Endothelial cell (in vitro differentiated cells): ENCODE data around the gene UFD1. TPM values are rescaled to one million over a fixed set of nuclear protein-coding genes. Genes with fewer than 3 reads are reported as not detected.

ENCODE experiments used
- DNase-seq: peaks from one replicate; pipeline ENCODE4 v3.0.0; 2021; ENCODE audit warnings: low spot score
- H3K27ac Mint-ChIP-seq: one replicate; pipeline ENCODE4 v1.8.0; 2021; ENCODE audit warnings: mixed read lengths, inconsistent platforms; ENCODE audit not compliant: unreplicated experiment
- H3K27me3 Mint-ChIP-seq: one replicate; pipeline ENCODE4 v1.8.0; 2021; ENCODE audit warnings: mild to moderate bottlenecking, moderate library complexity, mixed read lengths, inconsistent platforms; ENCODE audit not compliant: unreplicated experiment
- H3K36me3 Mint-ChIP-seq: one replicate; pipeline ENCODE4 v1.8.0; 2021; ENCODE audit warnings: mild to moderate bottlenecking, low read depth, mixed read lengths, inconsistent platforms; ENCODE audit not compliant: unreplicated experiment
- H3K4me1 Mint-ChIP-seq: one replicate; pipeline ENCODE4 v1.8.0; 2021; ENCODE audit warnings: mild to moderate bottlenecking, mixed read lengths, inconsistent platforms; ENCODE audit not compliant: unreplicated experiment
- H3K4me3 Mint-ChIP-seq: one replicate; pipeline ENCODE4 v1.8.0; 2021; ENCODE audit warnings: mild to moderate bottlenecking, mixed read lengths, inconsistent platforms; ENCODE audit not compliant: unreplicated experiment
- H3K9me3 Mint-ChIP-seq: one replicate; pipeline ENCODE4 v1.8.0; 2021; ENCODE audit warnings: mixed read lengths, inconsistent platforms; ENCODE audit not compliant: unreplicated experiment
- total RNA-seq: library from RNA; stranded (reverse); fragmentation: NEBNext Ultra II Directional; extraction: Animal tissue kit (Norgen Biotek cat#: 25700); gene quantifications from one replicate; pipeline ENCODE4 v1.2.1, GENCODE V29; 2021; ENCODE audit not compliant: unreplicated experiment
- TF ChIP-seq, protein P1 (sequence below): fragments of 200-600 bp; sonication (generic); IDR thresholded peaks from one replicate; pipeline ENCODE4 v1.5.0; 2021; ENCODE audit warnings: antibody characterized with exemption; ENCODE audit not compliant: unreplicated experiment

Gene UFD1
- total RNA-seq, 1 donor from 2014 or later: 86.2 TPM

- H3K36me3 Mint-ChIP-seq: peaks cover 19% of the 10 kb centered on the region
- H3K4me1 Mint-ChIP-seq: peaks cover 9% of the 10 kb centered on the region
- no peak overlapping the region for H3K4me3 Mint-ChIP-seq
- TF ChIP-seq, protein P1, sequence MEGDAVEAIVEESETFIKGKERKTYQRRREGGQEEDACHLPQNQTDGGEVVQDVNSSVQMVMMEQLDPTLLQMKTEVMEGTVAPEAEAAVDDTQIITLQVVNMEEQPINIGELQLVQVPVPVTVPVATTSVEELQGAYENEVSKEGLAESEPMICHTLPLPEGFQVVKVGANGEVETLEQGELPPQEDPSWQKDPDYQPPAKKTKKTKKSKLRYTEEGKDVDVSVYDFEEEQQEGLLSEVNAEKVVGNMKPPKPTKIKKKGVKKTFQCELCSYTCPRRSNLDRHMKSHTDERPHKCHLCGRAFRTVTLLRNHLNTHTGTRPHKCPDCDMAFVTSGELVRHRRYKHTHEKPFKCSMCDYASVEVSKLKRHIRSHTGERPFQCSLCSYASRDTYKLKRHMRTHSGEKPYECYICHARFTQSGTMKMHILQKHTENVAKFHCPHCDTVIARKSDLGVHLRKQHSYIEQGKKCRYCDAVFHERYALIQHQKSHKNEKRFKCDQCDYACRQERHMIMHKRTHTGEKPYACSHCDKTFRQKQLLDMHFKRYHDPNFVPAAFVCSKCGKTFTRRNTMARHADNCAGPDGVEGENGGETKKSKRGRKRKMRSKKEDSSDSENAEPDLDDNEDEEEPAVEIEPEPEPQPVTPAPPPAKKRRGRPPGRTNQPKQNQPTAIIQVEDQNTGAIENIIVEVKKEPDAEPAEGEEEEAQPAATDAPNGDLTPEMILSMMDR: no peak
- H3K9me3 Mint-ChIP-seq: no peaks in the 10 kb centered on the region
- no peak overlapping the region for H3K27ac Mint-ChIP-seq
- H3K27me3 Mint-ChIP-seq: peaks cover 5% of the 10 kb centered on the region
- DNase-seq: no peak
Measured at GRCh38 chr22:19451570-19451969, 27.4 kb downstream of the UFD1 start.

- Mint-ChIP-seq H3K36me3 (peaks cover 13% of the 10 kb centered on the region), H3K4me3 (no peak overlapping the region), H3K4me1 (peaks cover 14% of the 10 kb centered on the region), H3K27me3 (peaks cover 8% of the 10 kb centered on the region), H3K27ac (no peak overlapping the region), H3K9me3 (no peaks in the 10 kb centered on the region)
- TF ChIP-seq, protein P1: no peak
- no peak for DNase-seq
Measured at GRCh38 chr22:19450363-19451175, 28.4 kb downstream of the UFD1 start.

GRCh38 chr22:19449422-19449767 is 29.6 kb downstream of the UFD1 start:
- H3K27ac Mint-ChIP-seq: no peak overlapping the region
- H3K9me3 Mint-ChIP-seq: no peaks in the 10 kb centered on the region
- H3K27me3 Mint-ChIP-seq: peaks cover 8% of the 10 kb centered on the region
- DNase-seq: no peak
- no peak overlapping the region for H3K4me3 Mint-ChIP-seq
- TF ChIP-seq, protein P1: no peak
- peaks cover 26% of the 10 kb centered on the region for H3K4me1 Mint-ChIP-seq
- H3K36me3 Mint-ChIP-seq: peaks cover 9% of the 10 kb centered on the region

- Mint-ChIP-seq H3K27me3 (peaks cover 8% of the 10 kb centered on the region), H3K9me3 (no peaks in the 10 kb centered on the region), H3K27ac (no peak overlapping the region), H3K4me1 (peaks cover 28% of the 10 kb centered on the region), H3K36me3 (peaks cover 6% of the 10 kb centered on the region), H3K4me3 (peak overlapping the region; percentile 33)
- TF ChIP-seq, protein P1: no peak
- no peak for DNase-seq
Measured at GRCh38 chr22:19448739-19449421, 30.1 kb downstream of the UFD1 start.
